NT2/D1 (cell line): ENCODE results near the gene DHX8.

Source experiments
- SUZ12 ChIP-seq: IDR thresholded peaks from 2 replicates; pipeline ENCODE4 v1.6.1; 2011; ENCODE audit not compliant: insufficient read length, insufficient read depth; ENCODE audit errors: extremely low read depth
- YY1 ChIP-seq: IDR thresholded peaks from 2 replicates; pipeline ENCODE4 v1.6.1; 2011; ENCODE audit not compliant: insufficient read length, insufficient read depth
- ZNF274 ChIP-seq: IDR thresholded peaks from 2 replicates; pipeline ENCODE4 v1.6.1; 2011; ENCODE audit warnings: mild to moderate bottlenecking, low read depth, low read length

- TF ChIP-seq SUZ12 (no peak), YY1 (no peak), ZNF274 (no peak)
Measured at GRCh38 chr17:43526886-43527648, 43.3 kb downstream of the DHX8 start.
